NCI-H2107 treated with DMSO at 0.1 percent for 48 hours (cell line): ENCODE results near the gene DBNL.

ENCODE experiments used
- DNase-seq: peaks from one replicate; lab custom pipeline; 2025; ENCODE audit not compliant: unreplicated experiment; lab: John Stamatoyannopoulos, UW

Gene DBNL

DNA sequence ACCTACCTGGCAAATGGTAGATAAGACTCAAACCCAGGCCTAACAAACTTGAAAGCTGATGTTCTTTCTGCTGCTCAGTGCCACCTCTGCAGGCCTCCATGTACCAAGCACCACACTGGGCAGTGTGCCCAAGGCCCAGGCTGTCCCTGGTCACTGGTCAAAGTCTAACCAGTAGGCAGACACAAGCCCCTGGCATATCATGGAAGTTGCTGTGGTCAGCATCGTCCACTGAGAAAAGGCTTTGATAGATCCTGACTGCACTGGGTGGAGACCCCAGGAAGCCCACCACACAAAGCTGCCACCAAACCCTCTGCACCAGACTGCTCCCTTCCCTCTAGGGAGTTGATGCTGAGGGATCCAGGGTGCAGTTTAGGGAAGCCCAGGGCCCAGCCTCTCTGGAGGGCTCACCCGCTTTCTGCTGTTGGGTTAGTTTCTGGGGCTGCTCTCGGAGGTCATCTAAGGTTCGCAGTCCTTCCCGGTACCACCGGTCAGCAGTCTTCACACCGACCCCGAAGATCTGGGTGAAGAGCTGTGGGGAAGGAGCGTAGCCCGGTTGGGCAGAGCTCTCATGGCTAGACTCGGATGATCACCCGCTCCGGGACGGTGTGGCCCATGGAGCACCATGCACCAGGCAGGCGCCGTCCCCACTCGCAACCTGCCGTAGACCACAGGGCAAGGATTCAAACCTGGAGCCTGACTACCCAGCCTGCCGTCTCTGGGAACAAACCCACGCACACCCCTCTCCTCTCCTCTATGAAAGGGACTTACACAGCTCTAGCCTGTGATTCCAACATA, 31.8 kb downstream of the DBNL start:
- DNase-seq, result no peak

DNA sequence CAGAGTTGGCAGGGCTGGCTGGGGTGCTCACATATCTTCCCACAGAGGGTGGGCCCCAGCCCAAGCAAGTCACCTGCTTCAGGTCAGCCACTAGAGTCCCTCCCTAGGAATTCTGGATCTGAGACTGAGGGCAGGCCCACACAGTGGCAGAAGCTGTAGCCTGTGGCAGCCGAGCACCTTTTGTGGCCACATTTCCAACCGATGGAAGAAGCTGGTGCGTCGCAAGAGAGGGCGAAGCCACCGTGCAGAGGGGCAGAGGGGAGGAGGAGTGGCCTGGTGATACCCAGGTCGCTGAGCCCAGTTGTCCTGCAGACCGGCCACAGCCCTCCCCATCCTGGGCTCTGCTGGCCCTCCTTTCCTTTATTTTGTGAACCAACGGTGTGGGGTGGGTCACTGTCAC, 32.6 kb downstream of the DBNL start:
- DNase-seq, result no peak

DNA sequence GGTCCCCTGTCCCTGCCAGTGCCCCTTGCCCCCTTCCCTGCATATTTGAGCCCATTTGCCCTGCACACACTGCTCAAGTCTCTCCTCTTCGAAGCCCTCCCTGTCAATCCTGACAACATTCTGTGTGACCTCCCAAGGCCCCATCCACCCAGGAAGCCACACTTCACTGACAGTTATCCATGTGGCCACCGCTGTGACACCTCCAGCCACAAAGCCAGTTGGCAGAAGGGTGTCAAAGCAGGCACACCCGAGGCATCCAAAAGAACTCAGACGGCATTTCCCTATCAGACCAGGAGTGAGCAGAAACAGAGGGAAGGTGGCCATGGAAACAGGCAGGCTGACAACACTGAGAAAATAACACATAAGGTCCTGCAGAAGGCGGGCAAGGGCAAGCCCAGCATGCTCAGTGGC, 33.2 kb downstream of the DBNL start:
- no peak for DNase-seq

DNA sequence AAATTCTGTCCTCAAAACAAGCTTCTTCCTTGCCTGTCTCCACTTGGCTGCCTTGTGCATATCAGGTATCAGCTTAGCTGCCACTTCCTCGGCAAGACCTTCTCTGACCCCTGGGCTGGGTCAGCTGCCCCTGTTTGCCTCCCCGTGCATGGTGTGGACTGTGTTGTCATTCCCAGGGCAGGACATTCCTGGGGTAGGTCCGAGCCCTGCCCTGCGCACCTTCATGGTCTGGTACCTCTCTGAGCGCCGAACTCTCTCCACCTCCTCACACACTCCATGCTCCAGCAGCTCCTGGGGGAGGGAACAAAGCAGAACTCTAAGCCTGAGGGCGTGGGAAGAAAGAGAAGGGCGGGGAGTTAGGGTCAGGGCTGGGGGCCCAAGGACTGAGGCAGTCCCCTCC, 34.0 kb downstream of the DBNL start:
- no peak for DNase-seq

DNA sequence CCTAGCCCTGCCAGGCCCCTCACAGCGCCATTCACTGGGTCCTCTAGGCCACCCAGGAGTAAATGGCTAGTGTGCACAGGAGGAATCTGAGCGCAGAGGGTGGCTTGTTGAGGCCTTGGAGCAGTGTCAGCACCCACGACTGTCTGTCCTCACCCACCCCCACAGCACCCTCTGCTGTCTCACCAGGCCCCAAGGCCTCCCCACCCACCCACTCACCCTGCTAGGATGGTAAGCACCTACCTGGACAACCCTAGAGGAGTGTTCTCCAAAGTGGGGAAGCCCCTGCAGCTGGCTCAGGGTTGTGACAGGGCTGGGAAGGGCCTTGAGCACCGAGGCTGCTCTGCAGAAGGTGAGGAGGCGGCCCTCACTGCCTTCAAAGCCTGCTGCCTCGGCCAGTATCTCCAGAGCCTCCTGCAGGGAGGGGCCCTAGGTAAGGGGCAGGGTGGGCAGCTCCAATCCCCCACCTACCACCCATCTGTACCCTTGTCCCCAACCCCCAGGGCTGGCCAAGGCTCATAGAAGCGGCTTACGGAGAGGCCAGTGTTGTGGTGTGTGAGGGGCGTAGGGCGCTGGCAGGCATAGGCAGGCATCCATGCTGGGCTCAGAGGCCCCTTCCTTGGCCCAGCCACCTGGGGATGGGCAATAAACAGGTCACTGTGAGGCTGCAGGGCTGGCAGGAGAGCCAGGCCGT, 35.0 kb downstream of the DBNL start:
- DNase-seq, result no peak

DNA sequence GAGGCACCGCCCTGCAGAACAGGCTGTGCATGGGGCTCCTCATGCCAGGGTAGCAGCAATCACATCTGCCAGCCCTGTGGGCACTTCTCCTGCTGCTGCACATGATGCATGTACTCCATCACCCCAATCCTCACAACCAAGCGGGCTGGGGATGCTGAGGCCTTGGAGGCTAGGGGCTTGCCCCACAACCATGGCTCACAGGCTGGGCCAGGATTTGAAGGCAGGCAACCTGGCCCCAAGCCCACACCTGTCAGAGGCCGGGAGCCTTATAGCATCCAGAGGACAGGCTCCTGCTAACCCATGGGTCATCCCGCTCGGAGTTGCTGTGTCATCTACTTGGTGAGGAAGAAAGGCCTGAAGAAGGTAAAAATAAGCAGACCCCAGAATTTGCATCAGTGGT, 35.6 kb downstream of the DBNL start:
- no peak for DNase-seq

DNA sequence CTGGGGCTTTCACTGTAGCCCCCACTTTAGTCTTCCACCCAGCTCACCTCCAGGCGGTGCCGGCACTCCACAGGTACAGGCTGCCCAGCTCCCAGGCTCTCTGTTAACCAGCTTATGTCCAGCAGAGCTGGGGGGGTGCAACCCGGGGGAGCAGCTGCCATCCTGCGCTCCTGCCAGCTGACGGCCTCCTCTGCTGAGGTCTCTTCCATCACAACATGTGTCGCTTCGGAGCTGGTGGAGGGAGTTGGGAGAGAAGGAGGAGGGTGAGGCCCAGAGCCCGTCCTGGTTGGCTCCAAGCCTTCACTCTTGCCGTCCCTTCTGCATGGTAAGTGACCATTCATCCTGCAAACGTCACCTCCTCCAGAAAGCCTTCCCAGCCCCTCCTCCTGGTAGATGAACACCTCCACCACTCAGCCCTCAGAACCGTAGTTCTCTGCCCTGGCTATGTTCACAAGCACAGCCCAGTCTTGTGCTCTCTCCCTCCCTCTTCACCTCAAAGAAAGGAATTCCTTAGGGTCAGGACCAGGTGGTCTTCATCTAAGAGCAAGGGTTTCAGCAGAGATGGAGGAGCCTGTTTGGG, 36.3 kb downstream of the DBNL start:
- no peak for DNase-seq

DNA sequence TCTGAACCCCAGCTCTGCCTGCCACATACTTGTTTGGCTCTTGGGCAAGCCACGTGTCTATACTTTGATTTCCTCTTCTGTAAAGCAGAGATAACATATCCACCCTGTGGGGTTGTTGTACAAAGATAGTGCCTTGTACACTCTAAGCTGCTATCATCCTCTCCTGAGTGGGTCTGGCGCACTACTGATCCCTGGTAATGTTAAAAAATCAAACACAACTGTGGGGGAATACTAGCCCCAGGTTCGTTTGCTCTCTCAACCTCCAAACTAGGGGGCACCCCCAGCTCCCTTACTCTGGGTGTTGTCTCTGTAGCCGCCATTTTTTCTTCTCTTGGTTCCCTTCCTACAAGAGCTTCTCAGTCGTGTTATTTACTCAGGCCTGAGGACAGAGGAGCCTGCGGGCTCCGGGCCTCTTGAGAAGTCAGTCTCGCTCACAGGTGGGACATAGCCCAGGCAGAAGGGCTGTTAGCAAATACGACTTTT, 36.8 kb downstream of the DBNL start:
- no peak for DNase-seq

DNA sequence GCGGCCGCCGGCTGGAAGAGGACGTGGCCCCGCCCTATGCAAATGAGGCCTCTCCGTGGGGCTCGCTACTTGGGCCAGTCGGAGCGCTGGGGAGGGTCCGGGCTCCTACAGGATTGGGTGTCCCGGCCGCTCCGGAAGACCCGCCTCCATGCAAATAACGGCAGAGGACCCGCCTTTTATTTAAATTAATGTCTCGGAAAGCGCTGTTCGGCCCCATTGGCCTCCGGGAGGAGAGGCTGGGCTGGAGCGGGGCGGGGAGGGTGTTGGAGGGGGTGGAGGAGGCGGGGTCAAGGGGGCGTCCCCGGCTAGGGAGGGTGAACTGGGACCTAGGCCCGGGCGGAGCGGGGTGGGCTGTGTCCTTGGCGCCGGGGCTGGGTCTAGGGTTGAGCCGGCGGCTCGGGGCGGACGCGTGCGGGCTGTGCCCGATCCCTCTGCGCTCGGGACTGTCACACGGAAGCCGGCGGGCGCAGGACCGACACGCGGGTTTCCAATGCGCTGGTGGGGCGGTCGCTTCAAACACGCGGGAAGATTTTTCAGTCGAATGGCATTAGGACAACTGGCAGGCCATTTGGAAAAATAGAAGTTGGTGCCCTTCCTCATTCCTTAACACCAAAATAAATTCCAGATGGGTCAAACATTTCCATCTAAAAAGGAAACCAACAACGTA, 38.2 kb downstream of the DBNL start:
- DNase-seq, result peak; percentile 94

DNA sequence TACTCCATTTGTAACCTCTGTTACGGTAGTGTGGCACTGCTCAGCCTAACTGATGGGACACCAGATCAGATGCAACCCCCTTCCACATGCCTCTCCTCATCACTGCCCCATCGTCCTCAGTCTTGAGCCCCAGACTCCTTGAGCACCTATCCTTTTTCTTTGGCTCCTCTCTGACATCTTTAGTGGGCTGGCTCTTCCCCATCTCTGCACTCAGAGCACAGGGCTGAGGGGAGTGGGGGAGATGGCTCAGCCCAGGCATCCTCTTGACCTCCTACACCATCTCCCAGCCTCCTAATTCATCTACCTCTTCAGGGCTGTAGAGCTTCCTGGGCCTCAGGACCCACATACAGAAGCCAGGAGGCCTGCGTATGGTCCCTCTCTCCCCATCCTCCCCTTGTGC, 39.3 kb downstream of the DBNL start:
- no peak for DNase-seq

DNA sequence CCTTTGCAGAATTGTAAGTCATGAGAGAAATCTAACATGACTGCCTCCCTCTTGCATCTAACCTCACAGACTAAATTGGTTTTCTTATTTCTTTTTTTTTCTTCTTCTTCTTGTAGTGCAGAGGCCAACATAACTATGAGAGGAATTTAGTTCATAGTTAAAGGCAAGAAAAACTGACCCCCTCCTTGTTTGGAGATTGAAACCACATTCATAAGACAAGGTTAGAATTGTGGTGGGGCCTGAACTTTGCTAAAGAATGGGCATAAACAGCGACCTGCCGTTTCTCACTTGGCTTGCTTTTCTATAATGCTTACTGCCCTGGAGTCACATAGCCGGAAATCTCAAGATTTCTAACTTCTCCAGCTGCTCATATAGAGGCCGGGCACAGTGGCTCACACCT, 40.2 kb downstream of the DBNL start:
- DNase-seq, result no peak

DNA sequence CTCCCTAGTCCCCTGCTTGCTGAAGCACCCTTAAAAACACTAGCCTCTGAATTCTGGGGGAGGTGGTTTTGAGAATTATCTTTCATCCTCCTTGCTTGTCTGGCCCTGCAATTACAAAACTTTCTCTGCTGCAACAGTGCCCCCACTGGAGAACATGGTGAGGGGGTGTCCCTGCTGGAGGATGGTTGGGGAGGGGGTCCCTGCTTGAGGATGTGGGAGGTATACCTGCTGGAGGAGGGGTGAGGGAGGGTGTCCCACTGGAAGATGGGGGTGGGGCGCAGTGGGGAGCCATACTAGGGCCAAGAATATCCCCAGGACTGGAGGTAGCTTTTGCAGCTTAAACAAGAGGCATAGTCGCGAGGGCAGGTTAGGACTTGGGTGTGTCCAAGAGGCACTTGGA, 41.0 kb downstream of the DBNL start:
- no peak for DNase-seq

DNA sequence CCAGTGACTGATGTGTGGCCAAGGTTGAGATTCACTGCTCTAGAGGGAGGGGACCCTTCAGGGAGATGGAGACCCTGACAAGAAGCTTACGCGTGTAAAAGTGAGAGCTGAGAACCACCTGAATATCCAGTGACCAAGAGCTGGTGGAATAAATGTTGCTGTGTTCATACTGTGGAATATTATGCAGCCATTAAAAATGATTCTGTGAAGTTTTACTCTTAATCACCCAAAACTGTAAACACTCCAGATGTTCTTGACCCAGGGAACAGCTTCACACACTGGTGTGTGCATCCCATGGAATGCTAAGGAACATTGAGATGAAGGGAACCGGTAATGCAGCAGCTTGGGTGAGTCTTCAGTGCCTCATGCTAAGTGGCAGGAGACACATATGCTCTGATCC, 42.1 kb downstream of the DBNL start:
- no peak for DNase-seq

DNA sequence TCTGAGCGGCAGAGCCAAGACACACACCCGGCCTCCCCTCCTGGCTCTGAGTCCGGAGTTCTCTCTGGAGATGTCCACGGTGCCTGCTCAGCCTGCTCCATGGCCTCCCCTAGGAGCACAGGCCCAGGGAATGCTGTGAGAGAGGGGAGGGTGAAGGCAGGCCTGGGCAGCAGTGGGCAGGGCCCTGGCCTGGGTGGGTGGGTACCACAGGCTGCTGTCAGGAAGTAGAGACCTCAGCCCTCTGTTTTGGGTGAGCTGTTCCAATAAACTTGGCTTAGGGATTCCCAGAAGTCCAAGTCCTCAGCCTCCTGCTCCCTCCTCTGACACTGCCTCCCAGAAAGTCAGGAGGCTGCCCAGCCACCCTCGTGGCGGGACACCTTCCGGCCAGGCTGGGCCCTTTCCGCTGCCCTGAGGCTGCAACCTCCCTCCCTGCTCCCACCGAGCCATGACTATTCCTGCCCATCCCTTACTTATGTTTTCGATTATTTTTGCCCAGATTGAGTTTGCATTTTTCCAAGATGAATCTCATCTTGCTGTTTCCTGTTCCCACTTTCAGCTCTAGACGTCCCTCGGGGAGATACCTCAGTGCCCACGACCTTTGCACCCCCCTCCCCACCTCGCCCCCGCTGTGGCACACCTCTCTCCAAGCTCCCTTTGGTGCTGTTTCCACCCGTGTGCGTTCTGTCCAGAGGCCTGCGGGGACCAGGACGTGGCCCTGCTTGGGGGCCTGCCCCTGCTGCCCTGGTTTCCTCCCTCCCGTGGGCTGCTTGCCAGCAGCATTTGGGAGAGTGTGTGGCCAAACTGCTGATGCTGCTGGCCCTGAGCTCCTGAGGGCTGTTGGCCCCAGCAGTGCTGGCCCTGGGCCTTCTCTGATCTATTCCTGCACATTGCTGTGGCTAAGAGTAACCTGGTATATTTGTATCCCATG, 43.7 kb downstream of the DBNL start:
- no peak for DNase-seq

DNA sequence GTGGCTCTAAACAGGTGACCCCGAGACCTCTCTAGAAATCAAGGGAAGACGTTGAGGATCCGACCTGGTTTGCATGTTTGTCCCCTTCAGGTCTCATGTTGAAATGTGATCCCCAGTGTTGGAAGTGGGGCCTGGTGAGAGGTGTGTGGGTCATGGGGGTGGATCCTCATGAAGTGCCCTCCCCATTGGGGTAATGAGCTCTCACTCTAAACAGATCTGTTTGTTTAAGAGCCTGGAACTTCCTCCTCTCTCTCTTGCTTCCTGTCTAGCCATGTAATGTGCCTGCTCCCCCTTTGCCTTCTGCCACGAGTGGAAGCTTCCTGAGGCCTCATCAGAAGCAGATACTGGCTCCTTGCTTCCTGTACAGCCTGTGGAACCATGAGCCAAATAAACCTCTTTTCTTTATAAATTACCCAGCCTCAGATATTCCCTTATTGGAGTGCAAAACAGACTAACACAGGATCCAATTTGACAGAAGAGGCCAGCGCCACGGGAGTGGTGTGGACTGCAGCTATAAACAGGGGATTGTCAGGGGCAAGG, 48.7 kb downstream of the DBNL start:
- DNase-seq, result no peak

DNA sequence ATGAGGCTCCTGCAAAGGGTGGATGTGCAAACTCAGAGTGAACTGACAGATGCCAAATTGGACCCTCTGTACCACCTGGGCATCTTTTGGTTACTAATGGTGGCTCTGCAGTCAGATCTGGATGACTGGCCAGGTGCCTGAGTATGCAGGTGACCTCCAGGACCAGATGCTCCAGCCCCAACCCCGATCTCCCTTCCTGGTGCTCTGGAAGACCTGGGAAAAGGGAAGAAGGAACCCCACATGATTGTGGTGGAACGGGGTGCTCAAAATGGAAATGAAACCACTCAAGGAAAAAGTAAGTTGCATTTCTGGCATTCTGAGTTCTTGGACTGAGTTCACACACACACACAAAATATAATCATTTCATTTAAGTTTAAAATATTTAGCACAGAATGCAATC, 49.9 kb downstream of the DBNL start:
- no peak for DNase-seq

DNA sequence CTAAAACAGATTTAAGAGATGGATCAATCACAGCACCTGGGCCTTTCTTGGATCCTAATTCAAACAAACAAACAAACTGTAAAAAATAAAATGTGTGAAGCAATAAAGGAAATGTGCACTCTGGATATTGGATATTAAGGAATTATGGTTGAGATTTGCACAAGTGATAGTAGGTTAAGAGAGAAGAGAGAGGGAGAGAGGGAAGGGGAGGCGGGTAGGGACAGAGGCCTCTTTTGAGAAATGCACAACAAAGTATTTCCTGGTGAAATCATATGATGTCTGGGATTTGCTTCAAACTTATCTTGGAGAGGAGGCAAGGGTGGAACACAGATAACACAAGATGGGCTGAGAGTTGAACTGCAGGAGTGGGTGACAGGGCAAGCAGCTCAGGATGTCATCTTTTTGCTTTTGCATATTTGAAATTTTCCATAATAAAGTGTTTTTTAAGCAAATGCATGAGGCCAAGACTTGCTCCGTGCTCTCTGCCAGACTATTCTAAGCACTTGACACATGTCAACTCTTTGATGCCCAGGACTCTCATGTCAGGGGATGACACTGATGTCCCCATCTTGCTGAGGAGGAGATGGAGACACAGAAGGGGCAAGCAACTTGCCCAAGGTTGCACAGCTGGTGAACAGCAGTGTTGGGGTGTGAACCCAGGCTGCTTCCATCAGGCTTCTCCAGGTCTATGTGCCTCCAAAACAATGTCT, 50.5 kb downstream of the DBNL start:
- DNase-seq, result no peak

DNA sequence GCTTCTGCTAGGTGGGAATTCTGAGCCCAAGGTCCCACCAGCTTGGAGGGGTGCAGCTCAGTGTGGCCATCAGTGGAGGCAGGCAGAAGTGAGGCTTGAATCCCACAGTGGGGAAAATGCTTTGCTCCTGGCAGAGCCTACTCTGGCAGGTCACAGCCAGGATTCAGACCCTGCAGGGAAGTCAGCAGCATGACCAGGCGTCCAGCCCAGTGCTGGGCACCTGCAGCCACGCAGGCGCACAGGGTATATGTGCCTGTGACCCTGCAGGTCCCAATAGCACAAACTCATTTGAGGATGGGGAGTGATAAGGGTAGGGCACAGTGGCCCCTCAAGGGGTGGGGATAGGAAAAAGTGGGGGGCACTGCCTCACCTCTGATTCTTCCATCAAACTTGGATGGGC, 51.3 kb downstream of the DBNL start:
- no peak for DNase-seq

DNA sequence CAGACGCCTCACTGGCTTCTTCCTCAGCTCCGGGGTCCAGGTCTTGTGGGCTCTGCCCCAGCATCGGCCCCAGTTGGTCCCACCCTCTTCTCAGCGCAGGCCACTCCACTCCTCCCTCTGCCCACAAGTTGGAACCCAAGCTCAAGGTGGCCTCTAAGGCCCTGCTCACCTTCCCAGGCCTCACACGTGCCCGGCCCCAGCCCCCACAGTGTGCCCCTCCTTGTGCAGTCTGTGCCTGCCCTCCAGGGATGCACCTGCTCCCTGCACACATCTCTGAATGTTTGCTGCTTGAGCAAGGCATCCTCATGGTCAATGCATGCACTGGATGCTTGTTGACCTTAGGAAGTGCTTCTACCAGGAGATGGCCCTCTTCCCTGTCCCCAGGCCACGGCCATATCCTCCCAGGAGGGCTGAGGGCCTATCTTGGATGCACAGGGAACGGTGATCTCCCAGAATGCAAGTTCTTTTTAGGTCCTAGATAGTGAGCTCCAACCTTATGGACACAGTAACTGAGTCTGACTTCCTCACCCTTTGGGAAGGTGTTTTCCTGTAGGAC, 51.9 kb downstream of the DBNL start:
- DNase-seq, result no peak
